Activated T-helper 2 cell treated with anti-CD3 and anti-CD28 coated beads, Interferon-gamma antibody, Interleukin-2, Interleukin-4, amounts not matched to agents 10 μg/mL and 5 μg/mL and 100 μg/mL, durations not matched to agents 14 hours and 24 hours and 36 hours (primary cell): Measurements from ENCODE around the gene PDYN. TPM values are rescaled to one million over a fixed set of nuclear protein-coding genes. Genes with fewer than 3 reads are reported as not detected.

Experiments used
- DNase-seq: peaks from one replicate; pipeline ENCODE4 v3.0.0; 2021; ENCODE audit warnings: low spot score
- H3K27ac Mint-ChIP-seq: one replicate; pipeline ENCODE4 v1.8.0; 2021; ENCODE audit warnings: mixed read lengths
- H3K27me3 Mint-ChIP-seq: one replicate; pipeline ENCODE4 v1.8.0; 2021; ENCODE audit warnings: low read depth, mixed read lengths
- H3K36me3 Mint-ChIP-seq: one replicate; pipeline ENCODE4 v1.8.0; 2021; ENCODE audit warnings: low read depth, mixed read lengths
- H3K4me1 Mint-ChIP-seq: one replicate; pipeline ENCODE4 v1.8.0; 2021; ENCODE audit warnings: low read depth, mixed read lengths
- H3K4me3 Mint-ChIP-seq: one replicate; pipeline ENCODE4 v1.8.0; 2021; ENCODE audit warnings: low read depth, mild to moderate bottlenecking, moderate library complexity, mixed read lengths
- H3K9me3 Mint-ChIP-seq: one replicate; pipeline ENCODE4 v1.8.0; 2021; ENCODE audit warnings: mixed read lengths
- intact Hi-C: fragments of 100-400 bp; cut with micrococcal nuclease; formaldehyde crosslinking; loops from one replicate; pipeline ENCODE4 v1.15.1; 2023
- total RNA-seq: library from RNA; stranded (reverse); gene quantifications from 2 replicates; pipeline ENCODE4 v1.2.3, GENCODE V29; 2022

Gene PDYN
- total RNA-seq, 1 donor from 2014 or later: not detected

DNA sequence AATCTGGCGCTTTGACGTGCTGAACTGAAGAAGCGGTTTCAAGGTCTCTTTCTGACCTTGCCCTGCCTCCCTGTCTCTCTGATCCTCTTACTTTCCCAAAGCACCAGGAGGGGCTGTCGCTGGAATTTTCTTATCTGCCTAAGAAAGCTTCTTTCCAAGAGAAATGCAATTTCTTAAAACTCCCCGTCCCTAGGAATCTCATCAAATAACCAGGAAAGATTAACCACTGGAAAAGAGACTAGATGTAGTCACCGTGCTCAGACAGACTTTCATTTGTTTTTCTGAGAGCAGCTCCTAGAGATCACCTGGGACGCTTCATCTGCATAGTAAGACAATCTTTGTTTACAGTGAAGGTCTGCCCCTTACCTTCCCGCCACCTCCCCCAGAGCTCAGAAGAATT is 38.6 kb downstream of the PDYN start:
- H3K27me3 Mint-ChIP-seq: peaks cover 12% of the 10 kb centered on the region
- no peak overlapping the region for H3K27ac Mint-ChIP-seq
- H3K36me3 Mint-ChIP-seq: no peaks in the 10 kb centered on the region
- DNase-seq: no peak
- intact Hi-C loops: no loop called here
- no peak overlapping the region for H3K4me3 Mint-ChIP-seq
- no peaks in the 10 kb centered on the region for H3K9me3 Mint-ChIP-seq
- H3K4me1 Mint-ChIP-seq: no peaks in the 10 kb centered on the region

GRCh38 chr20:1953621-1954020 is 40.2 kb downstream of the PDYN start:
- no peaks in the 10 kb centered on the region for H3K9me3 Mint-ChIP-seq
- no peak for DNase-seq
- H3K27me3 Mint-ChIP-seq: peaks cover 18% of the 10 kb centered on the region
- no peak overlapping the region for H3K4me3 Mint-ChIP-seq
- no peaks in the 10 kb centered on the region for H3K4me1 Mint-ChIP-seq
- intact Hi-C loops: no loop called here
- H3K36me3 Mint-ChIP-seq: no peaks in the 10 kb centered on the region
- H3K27ac Mint-ChIP-seq: no peak overlapping the region

- no peak overlapping the region for H3K27ac Mint-ChIP-seq
- no peaks in the 10 kb centered on the region for H3K9me3 Mint-ChIP-seq
- no peak for DNase-seq
- H3K4me3 Mint-ChIP-seq: no peak overlapping the region
- peaks cover 20% of the 10 kb centered on the region for H3K27me3 Mint-ChIP-seq
- intact Hi-C loops: no loop called here
- no peaks in the 10 kb centered on the region for H3K4me1 Mint-ChIP-seq
- no peaks in the 10 kb centered on the region for H3K36me3 Mint-ChIP-seq
These were observed 40.9 kb downstream of the PDYN start for GRCh38 chr20:1952737-1953530.

- no peaks in the 10 kb centered on the region for H3K4me1 Mint-ChIP-seq
- H3K36me3 Mint-ChIP-seq: no peaks in the 10 kb centered on the region
- intact Hi-C loops: no loop called here
- H3K4me3 Mint-ChIP-seq: no peak overlapping the region
- DNase-seq: no peak
- H3K27ac Mint-ChIP-seq: no peak overlapping the region
- H3K9me3 Mint-ChIP-seq: no peaks in the 10 kb centered on the region
- H3K27me3 Mint-ChIP-seq: peaks cover 28% of the 10 kb centered on the region
These were observed 42.3 kb downstream of the PDYN start for GRCh38 chr20:1951436-1952115.

- intact Hi-C loops: no loop called here
- no peak overlapping the region for H3K4me3 Mint-ChIP-seq
- H3K27ac Mint-ChIP-seq: no peak overlapping the region
- H3K27me3 Mint-ChIP-seq: peaks cover 32% of the 10 kb centered on the region
- no peaks in the 10 kb centered on the region for H3K9me3 Mint-ChIP-seq
- H3K4me1 Mint-ChIP-seq: no peaks in the 10 kb centered on the region
- DNase-seq: no peak
- H3K36me3 Mint-ChIP-seq: no peaks in the 10 kb centered on the region
These were observed 43.0 kb downstream of the PDYN start for GRCh38 chr20:1950836-1951235.

DNA sequence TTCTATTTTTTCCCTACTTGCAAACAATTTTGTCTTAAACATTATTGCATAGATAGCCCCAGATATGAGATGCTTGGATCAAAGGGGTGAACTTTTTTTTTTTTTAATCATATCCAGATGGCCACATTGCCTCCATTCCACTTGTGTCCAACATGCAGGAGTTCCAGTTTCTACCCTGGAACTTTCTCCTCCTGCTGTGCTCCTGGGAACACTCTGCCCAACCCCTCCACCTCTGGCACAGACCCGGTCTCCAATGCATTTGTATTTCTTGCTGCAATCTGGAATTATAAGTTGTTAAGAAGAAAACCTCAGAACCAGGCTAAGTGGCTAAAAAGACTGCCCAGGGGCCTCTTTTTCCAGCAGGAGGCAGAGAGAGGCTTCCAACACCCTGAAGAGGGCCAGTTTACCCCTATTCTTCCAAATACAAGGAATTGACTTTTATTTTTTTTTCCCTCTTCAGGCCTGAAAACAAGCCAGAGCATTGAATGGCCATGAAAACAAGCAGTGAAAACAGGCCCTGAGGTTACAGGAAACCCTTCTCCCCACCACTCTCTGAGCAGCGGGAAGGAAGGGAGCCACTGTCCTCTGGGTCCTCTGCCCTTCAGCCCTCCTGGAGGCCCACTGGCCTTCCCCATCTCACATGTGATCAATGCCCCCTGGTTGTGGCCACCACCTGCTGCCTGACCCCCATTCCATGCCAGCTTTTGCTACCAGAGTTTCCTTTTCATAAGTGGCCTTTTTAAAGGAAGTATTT is 44.3 kb downstream of the PDYN start:
- H3K27me3 Mint-ChIP-seq: peaks cover 35% of the 10 kb centered on the region
- no peaks in the 10 kb centered on the region for H3K36me3 Mint-ChIP-seq
- intact Hi-C loops: no loop called here
- H3K4me3 Mint-ChIP-seq: no peak overlapping the region
- no peak for DNase-seq
- H3K27ac Mint-ChIP-seq: no peak overlapping the region
- H3K9me3 Mint-ChIP-seq: no peaks in the 10 kb centered on the region
- H3K4me1 Mint-ChIP-seq: no peaks in the 10 kb centered on the region

GRCh38 chr20:1947535-1947846 is 46.4 kb downstream of the PDYN start:
- H3K4me1 Mint-ChIP-seq: no peaks in the 10 kb centered on the region
- H3K4me3 Mint-ChIP-seq: no peak overlapping the region
- peaks cover 41% of the 10 kb centered on the region for H3K27me3 Mint-ChIP-seq
- H3K9me3 Mint-ChIP-seq: no peaks in the 10 kb centered on the region
- H3K36me3 Mint-ChIP-seq: no peaks in the 10 kb centered on the region
- intact Hi-C loops: no loop called here
- DNase-seq: no peak
- H3K27ac Mint-ChIP-seq: no peak overlapping the region

DNA sequence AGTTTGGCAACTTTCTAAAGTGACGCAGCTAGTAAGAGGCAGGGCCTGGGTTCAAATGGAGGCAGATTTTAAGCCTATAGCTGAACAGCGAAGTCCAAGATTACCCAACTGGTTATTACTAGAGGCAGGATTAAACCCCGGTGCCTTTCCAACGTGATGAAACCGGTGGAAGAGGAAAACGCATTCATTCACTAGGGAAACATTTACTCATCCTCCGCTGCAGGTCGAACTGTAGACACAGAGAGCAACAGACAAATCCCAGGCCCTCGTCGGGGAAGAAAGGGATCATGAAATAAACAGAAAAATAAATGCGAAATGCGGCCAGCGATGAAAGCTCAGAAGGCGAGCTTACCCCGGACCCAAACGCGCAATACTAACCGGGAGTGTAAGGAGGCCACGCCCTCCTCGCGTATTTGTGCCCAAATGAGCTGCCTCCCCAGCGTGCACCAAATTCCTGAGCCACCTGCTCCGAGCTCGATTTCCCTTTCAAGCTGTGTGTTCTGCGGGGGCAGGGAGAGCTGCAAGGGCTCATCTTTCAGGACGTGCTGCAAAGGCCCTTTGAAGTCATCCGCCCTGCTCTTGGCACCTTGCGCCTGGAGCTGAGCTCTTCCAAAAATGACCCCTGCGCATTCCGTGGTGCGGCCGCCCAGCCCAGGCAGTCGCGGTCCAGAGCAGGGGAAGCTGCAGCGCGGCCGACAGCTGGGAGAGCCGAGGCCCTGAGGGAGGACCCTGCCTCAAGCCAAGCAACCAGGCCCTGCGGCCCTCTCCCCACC is 46.9 kb downstream of the PDYN start:
- intact Hi-C loops: no loop called here

GRCh38 chr20:1946442-1946761 is 47.5 kb downstream of the PDYN start:
- Mint-ChIP-seq H3K4me3 (no peak overlapping the region), H3K36me3 (no peaks in the 10 kb centered on the region), H3K27me3 (peaks cover 41% of the 10 kb centered on the region), H3K9me3 (no peaks in the 10 kb centered on the region), H3K4me1 (no peaks in the 10 kb centered on the region), H3K27ac (no peak overlapping the region)
- intact Hi-C loops: no loop called here
- no peak for DNase-seq

More for the DNA sequence above, 46.9 kb downstream of the PDYN start:
- DNase-seq: no peak
- Mint-ChIP-seq H3K9me3 (no peaks in the 10 kb centered on the region), H3K36me3 (no peaks in the 10 kb centered on the region), H3K4me3 (no peak overlapping the region), H3K4me1 (no peaks in the 10 kb centered on the region), H3K27ac (no peak overlapping the region), H3K27me3 (peaks cover 41% of the 10 kb centered on the region)

DNA sequence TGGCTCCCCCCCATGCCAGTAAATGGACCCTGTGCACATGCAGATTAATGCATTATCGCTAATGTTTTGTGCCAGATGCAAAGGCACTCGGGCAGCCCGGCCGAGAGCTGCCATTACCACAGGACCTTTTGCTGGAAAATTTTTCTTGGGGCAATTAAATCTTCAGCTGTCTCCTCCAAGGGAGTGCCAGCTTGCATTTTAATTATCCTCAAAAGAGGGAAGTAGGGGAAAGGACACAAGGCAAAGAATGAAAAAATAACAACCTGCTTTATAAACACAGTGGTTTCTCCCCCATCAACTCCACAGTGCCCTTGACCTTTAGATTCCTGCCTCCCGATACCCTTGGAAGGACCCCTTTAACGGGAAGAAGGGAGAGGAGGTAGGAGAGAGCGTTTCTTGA is 48.2 kb downstream of the PDYN start:
- Mint-ChIP-seq H3K9me3 (no peaks in the 10 kb centered on the region), H3K4me3 (no peak overlapping the region), H3K27me3 (peaks cover 39% of the 10 kb centered on the region), H3K36me3 (no peaks in the 10 kb centered on the region), H3K27ac (no peak overlapping the region), H3K4me1 (no peaks in the 10 kb centered on the region)
- DNase-seq: no peak
- intact Hi-C loops: no loop called here

GRCh38 chr20:1945134-1945618 is 48.7 kb downstream of the PDYN start:
- intact Hi-C loops: no loop called here
- peaks cover 38% of the 10 kb centered on the region for H3K27me3 Mint-ChIP-seq

DNA sequence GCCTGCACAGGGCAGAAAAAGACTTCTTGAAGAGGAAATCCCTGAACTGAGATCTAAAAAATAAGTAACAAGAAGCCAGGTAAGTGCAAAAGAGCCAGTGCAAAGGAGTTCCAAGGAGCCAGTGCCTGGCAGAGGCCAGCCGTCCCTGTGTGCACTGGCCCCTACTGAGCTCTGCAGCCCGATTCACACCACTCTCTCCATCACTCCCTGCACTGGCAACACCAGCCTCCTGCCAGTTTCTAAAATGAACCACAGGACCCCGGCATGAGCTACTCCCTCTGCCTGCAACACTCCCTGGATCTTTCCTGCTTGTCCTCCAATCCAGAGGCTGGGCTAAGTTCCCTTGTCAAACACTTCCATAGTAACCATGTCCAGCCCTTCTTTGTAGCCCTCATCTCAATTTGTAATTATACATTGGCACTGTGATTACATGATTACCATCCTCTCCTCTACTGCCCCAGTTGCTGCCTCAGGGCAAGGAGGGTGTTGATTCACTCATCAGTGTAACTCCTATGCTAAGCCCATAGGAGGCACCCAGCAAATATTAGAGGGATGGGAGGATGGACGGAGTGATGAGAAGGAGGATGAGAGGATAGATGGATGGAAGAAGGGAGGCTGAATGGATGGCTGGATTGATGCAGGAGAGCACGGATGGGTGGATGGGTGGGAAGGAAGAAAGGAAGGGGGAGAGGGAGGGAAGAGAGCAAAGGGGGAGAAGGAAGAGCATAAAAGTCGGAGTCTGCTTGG is 49.3 kb downstream of the PDYN start:
- H3K27me3 Mint-ChIP-seq: peaks cover 34% of the 10 kb centered on the region
- no peaks in the 10 kb centered on the region for H3K36me3 Mint-ChIP-seq
- H3K9me3 Mint-ChIP-seq: no peaks in the 10 kb centered on the region
- no peak overlapping the region for H3K27ac Mint-ChIP-seq
- H3K4me1 Mint-ChIP-seq: no peaks in the 10 kb centered on the region
- no peak for DNase-seq
- H3K4me3 Mint-ChIP-seq: no peak overlapping the region
- intact Hi-C loops: no loop called here

More at GRCh38 chr20:1945134-1945618, 48.7 kb downstream of the PDYN start:
- DNase-seq: no peak
- H3K36me3 Mint-ChIP-seq: no peaks in the 10 kb centered on the region
- H3K9me3 Mint-ChIP-seq: no peaks in the 10 kb centered on the region
- H3K4me1 Mint-ChIP-seq: no peaks in the 10 kb centered on the region
- H3K27ac Mint-ChIP-seq: no peak overlapping the region
- no peak overlapping the region for H3K4me3 Mint-ChIP-seq
